22Rv1 (cell line): ENCODE results near the gene PAIP2.

Experiments used
- H3K27ac ChIP-seq: fragments of 450-650 bp; 2 replicates; pipeline ENCODE4 v1.5.1; 2017
- CTCF ChIP-seq: fragments of 450-650 bp; IDR thresholded peaks from 2 replicates; pipeline ENCODE4 v1.5.1; 2017; ENCODE audit warnings: mild to moderate bottlenecking
- ZFX ChIP-seq: fragments of 450-650 bp; IDR thresholded peaks from 2 replicates; pipeline ENCODE4 v1.6.1; 2017; ENCODE audit warnings: antibody characterized with exemption, borderline replicate concordance

PAIP2 gene

GRCh38 chr5:139297439-139298133 lies 44.1 kb upstream of the PAIP2 start:
- no peak for TF ChIP-seq ZFX
- TF ChIP-seq CTCF, result no peak
- no peak overlapping the region for H3K27ac ChIP-seq

- H3K27ac ChIP-seq, result no peak overlapping the region
- TF ChIP-seq ZFX (no peak), CTCF (no peak)
These were observed 43.4 kb upstream of the PAIP2 start for GRCh38 chr5:139298242-139298641.

- H3K27ac ChIP-seq, result no peak overlapping the region
- TF ChIP-seq ZFX, result no peak
- TF ChIP-seq CTCF, result no peak
These were observed 42.2 kb upstream of the PAIP2 start for GRCh38 chr5:139299486-139299885.

- no peak overlapping the region for H3K27ac ChIP-seq
- TF ChIP-seq CTCF (no peak), ZFX (no peak)
These were observed 39.7 kb upstream of the PAIP2 start for GRCh38 chr5:139301808-139302499.

- TF ChIP-seq ZFX (no peak), CTCF (no peak)
- H3K27ac ChIP-seq, result no peak overlapping the region
These were observed 37.0 kb upstream of the PAIP2 start for GRCh38 chr5:139304391-139305324.

- no peak overlapping the region for H3K27ac ChIP-seq
These were observed 35.5 kb upstream of the PAIP2 start for GRCh38 chr5:139306197-139306596.

More at GRCh38 chr5:139306197-139306596, 35.5 kb upstream of the PAIP2 start:
- TF ChIP-seq CTCF (no peak), ZFX (no peak)
